ENCODE data around the gene TAL1.

The TAL1 gene

GRCh38 chr1:47252795-47253194 lies 20.8 kb upstream of the TAL1 start:
- no peak for DNase-seq
- no peak overlapping the region for H3K4me3 ChIP-seq (ENCODE audit: low read depth, low read length)
- no peaks in the 10 kb centered on the region for H3K27me3 ChIP-seq
- H3K9me3 ChIP-seq, result no peaks in the 10 kb centered on the region
- H3K4me1 ChIP-seq, result no peaks in the 10 kb centered on the region
- H3K36me3 ChIP-seq, result no peaks in the 10 kb centered on the region
- no peak for TF ChIP-seq CTCF (IDR thresholded peaks at IDR 0.05; ENCODE audit: low read depth, low read length)

- no peak for DNase-seq
Observed at GRCh38 chr1:47252369-47252768, 20.3 kb upstream of the TAL1 start.

GRCh38 chr1:47249755-47250154 lies 17.7 kb upstream of the TAL1 start:
- H3K4me1 ChIP-seq, result no peaks in the 10 kb centered on the region
- no peak for TF ChIP-seq CTCF (IDR thresholded peaks at IDR 0.05; ENCODE audit: low read depth, low read length)
- H3K36me3 ChIP-seq, result no peaks in the 10 kb centered on the region
- H3K4me3 ChIP-seq (ENCODE audit: low read depth, low read length), result no peak overlapping the region
- H3K27me3 ChIP-seq, result no peaks in the 10 kb centered on the region
- no peaks in the 10 kb centered on the region for H3K9me3 ChIP-seq
- DNase-seq, result no peak

More at GRCh38 chr1:47252369-47252768, 20.3 kb upstream of the TAL1 start:
- Histone ChIP-seq H3K36me3 (no peaks in the 10 kb centered on the region), H3K4me3 (ENCODE audit: low read depth, low read length) (no peak overlapping the region), H3K4me1 (no peaks in the 10 kb centered on the region), H3K27me3 (no peaks in the 10 kb centered on the region), H3K9me3 (no peaks in the 10 kb centered on the region)
- no peak for TF ChIP-seq CTCF (IDR thresholded peaks at IDR 0.05; ENCODE audit: low read depth, low read length)

- no peak for TF ChIP-seq CTCF (IDR thresholded peaks at IDR 0.05; ENCODE audit: low read depth, low read length)
- no peak for DNase-seq
- no peaks in the 10 kb centered on the region for H3K9me3 ChIP-seq
Observed at GRCh38 chr1:47244339-47244862, 12.4 kb upstream of the TAL1 start.

GRCh38 chr1:47243910-47244309 lies 11.9 kb upstream of the TAL1 start:
- no peaks in the 10 kb centered on the region for H3K4me1 ChIP-seq

More at GRCh38 chr1:47244339-47244862, 12.4 kb upstream of the TAL1 start:
- Histone ChIP-seq H3K36me3 (no peaks in the 10 kb centered on the region), H3K4me1 (no peaks in the 10 kb centered on the region), H3K4me3 (ENCODE audit: low read depth, low read length) (no peak overlapping the region), H3K27me3 (no peaks in the 10 kb centered on the region)

More at GRCh38 chr1:47243910-47244309, 11.9 kb upstream of the TAL1 start:
- no peak for TF ChIP-seq CTCF (IDR thresholded peaks at IDR 0.05; ENCODE audit: low read depth, low read length)
- Histone ChIP-seq H3K4me3 (ENCODE audit: low read depth, low read length) (no peak overlapping the region), H3K9me3 (no peaks in the 10 kb centered on the region), H3K27me3 (no peaks in the 10 kb centered on the region), H3K36me3 (no peaks in the 10 kb centered on the region)
- DNase-seq, result no peak

Data from BE2C (cell line).